NCI-H1417 treated with DMSO at 0.1 percent for 48 hours (cell line): ENCODE data around the gene EPHB2.

ENCODE experiments used
- DNase-seq: peaks from one replicate; lab custom pipeline; 2025; lab: John Stamatoyannopoulos, UW

EPHB2 gene

GRCh38 chr1:22953057-22953739 lies 242.6 kb downstream of the EPHB2 start:
- no peak for DNase-seq

DNA sequence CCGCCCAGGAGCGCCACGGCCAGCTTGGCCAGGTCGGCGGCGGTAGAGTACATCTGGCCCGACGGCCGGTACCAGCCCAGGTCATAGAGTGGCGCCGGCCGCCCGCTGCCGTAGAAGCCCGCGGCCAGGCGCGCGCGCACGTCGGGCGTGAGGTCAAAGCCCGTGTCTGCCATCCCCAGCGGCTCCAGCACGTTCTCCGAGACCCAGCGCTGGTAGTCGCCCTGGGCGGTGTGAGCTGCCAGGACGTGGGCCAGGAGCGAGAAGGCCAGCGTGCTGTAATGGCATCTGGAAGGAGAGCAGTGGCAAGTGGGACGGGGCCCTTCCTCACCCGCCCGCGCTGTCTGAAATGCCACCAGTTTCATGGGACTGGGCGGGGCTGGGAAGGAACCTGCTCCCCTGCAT lies 243.1 kb downstream of the EPHB2 start:
- no peak for DNase-seq

- no peak for DNase-seq
Measured at GRCh38 chr1:22955146-22955545, 244.5 kb downstream of the EPHB2 start.

GRCh38 chr1:22957066-22957465 lies 246.4 kb downstream of the EPHB2 start:
- DNase-seq, result no peak

GRCh38 chr1:22958556-22958955 lies 247.9 kb downstream of the EPHB2 start:
- no peak for DNase-seq

DNA sequence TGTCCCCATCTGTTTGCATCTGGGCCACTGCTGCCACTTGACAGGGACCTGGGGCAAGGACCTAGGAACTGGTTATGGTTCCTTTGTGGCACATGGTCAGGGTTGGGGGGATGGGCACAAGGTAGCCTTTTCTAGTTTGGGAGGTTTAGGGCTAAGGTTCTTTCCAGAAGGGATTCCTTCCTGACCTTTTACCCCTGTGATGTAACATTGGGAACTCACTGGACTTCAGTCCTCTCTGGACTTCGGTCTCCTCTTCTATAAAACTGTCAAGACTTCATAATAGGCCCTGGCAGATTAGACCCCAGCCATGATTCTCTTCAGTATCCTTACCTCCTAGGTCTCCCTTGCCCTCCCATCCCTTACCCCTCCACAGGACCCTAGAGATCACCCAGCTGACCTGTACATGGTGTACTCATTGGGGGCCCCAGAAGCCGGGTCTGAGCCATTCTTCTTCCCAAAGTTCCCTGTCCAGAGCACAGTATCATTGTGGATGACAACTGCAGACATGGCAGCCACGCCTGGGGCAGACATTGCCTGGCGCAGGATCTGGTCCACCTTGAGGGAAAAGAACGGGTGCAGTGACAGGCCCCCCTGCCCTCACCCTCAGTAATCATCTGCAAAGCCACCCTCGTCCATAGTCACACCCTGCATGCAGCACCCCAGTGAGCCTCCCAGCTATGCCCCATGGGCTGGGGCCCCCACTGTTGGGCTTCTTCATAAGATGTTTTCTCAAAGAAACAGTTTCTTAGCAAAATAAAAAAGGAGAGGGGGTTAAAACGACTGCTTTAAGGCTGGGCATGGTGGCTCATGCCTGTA lies 249.1 kb downstream of the EPHB2 start:
- no peak for DNase-seq

DNA sequence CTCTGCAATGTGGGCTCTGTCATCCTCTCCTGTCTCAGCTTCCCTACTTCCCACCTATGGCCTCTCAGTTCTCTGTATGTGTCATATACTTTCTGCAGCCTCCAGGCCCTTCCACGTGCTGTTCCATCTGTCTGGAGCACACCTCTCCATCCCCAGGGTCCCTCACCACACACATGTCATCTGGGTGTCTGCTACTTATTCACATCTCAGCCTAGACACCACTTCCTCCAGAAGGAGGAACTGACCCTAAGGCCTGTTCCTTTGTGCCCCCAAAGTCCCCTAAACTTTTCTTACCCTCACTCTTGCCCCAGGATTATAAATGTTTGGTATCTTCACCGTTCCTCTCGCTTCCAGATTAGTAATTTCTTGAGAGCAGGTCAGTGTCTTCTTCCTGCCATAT lies 251.9 kb downstream of the EPHB2 start:
- no peak for DNase-seq

- DNase-seq, result no peak
Measured at GRCh38 chr1:22963044-22963677, 252.5 kb downstream of the EPHB2 start.

GRCh38 chr1:22966309-22966708 lies 255.7 kb downstream of the EPHB2 start:
- no peak for DNase-seq

DNA sequence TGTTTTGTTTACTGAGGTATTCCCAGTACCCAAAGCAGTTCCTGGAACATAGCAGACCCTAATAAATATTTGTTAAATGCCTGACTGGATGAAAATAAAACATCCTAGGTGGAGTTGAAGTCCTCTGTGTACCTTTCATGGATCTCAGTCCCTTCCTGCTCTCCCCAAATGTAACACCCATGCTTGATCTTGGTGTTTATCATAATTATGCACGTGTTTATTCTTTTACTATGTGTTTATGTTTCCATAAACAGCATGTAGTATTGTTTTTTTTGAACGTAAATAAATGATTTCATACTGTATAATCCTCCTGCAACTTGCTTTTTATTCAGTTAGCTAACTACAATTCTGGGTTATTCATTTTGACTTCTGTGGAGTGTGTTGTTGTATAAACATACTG lies 257.2 kb downstream of the EPHB2 start:
- no peak for DNase-seq

- DNase-seq, result no peak
Measured at GRCh38 chr1:22969304-22969709, 258.7 kb downstream of the EPHB2 start.

GRCh38 chr1:22970096-22970495 lies 259.5 kb downstream of the EPHB2 start:
- DNase-seq, result no peak
